HEK293 (cell line): ENCODE results near the gene WDR5B.

ENCODE experiments used
- GFI1B ChIP-seq: fragments of 450-650 bp; formaldehyde crosslinking; IDR thresholded peaks from 2 replicates; pipeline ENCODE4 v1.5.1; 2016; ENCODE audit warnings: missing biosample characterization, missing genetic modification characterization
- GLIS1 ChIP-seq: fragments of 450-650 bp; formaldehyde crosslinking; IDR thresholded peaks from 2 replicates; pipeline ENCODE4 v1.5.1; 2016; ENCODE audit warnings: missing biosample characterization, missing genetic modification characterization
- KLF7 ChIP-seq: fragments of 450-650 bp; formaldehyde crosslinking; IDR thresholded peaks from 2 replicates; pipeline ENCODE4 v1.5.1; 2016; ENCODE audit warnings: missing biosample characterization, missing genetic modification characterization, borderline replicate concordance
- MEIS1 ChIP-seq: sonication (generic); formaldehyde crosslinking; IDR thresholded peaks from 2 replicates; pipeline ENCODE4 v1.8.1; 2022; ENCODE audit warnings: missing genetic modification reagents, mild to moderate bottlenecking, borderline replicate concordance
- WT1 ChIP-seq: fragments of 450-650 bp; formaldehyde crosslinking; IDR thresholded peaks from 2 replicates; pipeline ENCODE4 v1.5.1; 2016; ENCODE audit warnings: missing biosample characterization, missing genetic modification characterization
- ZBTB21 ChIP-seq: fragments of 450-650 bp; formaldehyde crosslinking; IDR thresholded peaks from 2 replicates; pipeline ENCODE4 v1.5.1; 2017; ENCODE audit warnings: missing biosample characterization, missing genetic modification characterization
- ZBTB48 ChIP-seq: fragments of 450-650 bp; formaldehyde crosslinking; IDR thresholded peaks from 2 replicates; pipeline ENCODE4 v1.5.1; 2016; ENCODE audit warnings: missing biosample characterization, missing genetic modification characterization
- ZFHX2 ChIP-seq: fragments of 450-650 bp; formaldehyde crosslinking; conservative IDR thresholded peaks from 2 replicates; pipeline ENCODE4 v1.5.1; 2016; ENCODE audit warnings: missing biosample characterization, missing genetic modification characterization
- ZNF138 ChIP-seq: fragments of 450-650 bp; formaldehyde crosslinking; IDR thresholded peaks from 2 replicates; pipeline ENCODE4 v1.5.1; 2016; ENCODE audit warnings: missing biosample characterization, missing genetic modification characterization, borderline replicate concordance
- ZNF202 ChIP-seq: fragments of 450-650 bp; formaldehyde crosslinking; IDR thresholded peaks from 2 replicates; pipeline ENCODE4 v1.5.1; 2016; ENCODE audit warnings: missing biosample characterization, missing genetic modification characterization, borderline replicate concordance
- ZNF211 ChIP-seq: fragments of 450-650 bp; formaldehyde crosslinking; IDR thresholded peaks from 2 replicates; pipeline ENCODE4 v1.5.1; 2016; ENCODE audit warnings: low read depth, missing biosample characterization, missing genetic modification characterization
- ZNF274 ChIP-seq, 2 experiments: fragments of 200-500 bp in 1 of 2; fragments of 450-650 bp in 1 of 2; sonication (Bioruptor generic) in 1 of 2; formaldehyde crosslinking in 1 of 2; IDR thresholded peaks; 2 replicates each; pipeline versions ENCODE4 v1.5.1 to v1.6.1; 2014 to 2016; ENCODE audit warnings: borderline replicate concordance in 1 of 2, inconsistent platforms in 1 of 2, low read length in 1 of 2, missing biosample characterization in 1 of 2, missing genetic modification characterization in 1 of 2
- ZNF324 ChIP-seq: fragments of 450-650 bp; formaldehyde crosslinking; IDR thresholded peaks from 2 replicates; pipeline ENCODE4 v1.5.1; 2016; ENCODE audit warnings: missing biosample characterization, missing genetic modification characterization
- ZNF341 ChIP-seq: fragments of 450-650 bp; formaldehyde crosslinking; IDR thresholded peaks from 2 replicates; pipeline ENCODE4; 2016; ENCODE audit warnings: low read depth, missing biosample characterization, missing genetic modification characterization
- ZNF366 ChIP-seq: fragments of 450-650 bp; formaldehyde crosslinking; conservative IDR thresholded peaks from 2 replicates; pipeline ENCODE4 v1.5.1; 2016; ENCODE audit warnings: missing biosample characterization, missing genetic modification characterization
- ZNF391 ChIP-seq: fragments of 450-650 bp; formaldehyde crosslinking; IDR thresholded peaks from 2 replicates; pipeline ENCODE4 v1.5.1; 2016; ENCODE audit warnings: low read depth, missing biosample characterization, missing genetic modification characterization, borderline replicate concordance
- ZNF558 ChIP-seq: fragments of 450-650 bp; formaldehyde crosslinking; IDR thresholded peaks from 2 replicates; pipeline ENCODE4 v1.5.1; 2016; ENCODE audit warnings: missing biosample characterization, missing genetic modification characterization
- ZNF571 ChIP-seq: fragments of 450-650 bp; formaldehyde crosslinking; IDR thresholded peaks from 2 replicates; pipeline ENCODE4 v1.5.0; 2017; ENCODE audit warnings: missing biosample characterization, missing genetic modification characterization
- ZNF658 ChIP-seq: fragments of 450-650 bp; formaldehyde crosslinking; IDR thresholded peaks from 2 replicates; pipeline ENCODE4; 2016; ENCODE audit warnings: missing biosample characterization, missing genetic modification characterization
- ZNF664 ChIP-seq: fragments of 450-650 bp; formaldehyde crosslinking; IDR thresholded peaks from 2 replicates; pipeline ENCODE4 v1.5.1; 2016; ENCODE audit warnings: missing biosample characterization, missing genetic modification characterization
- ZNF768 ChIP-seq: fragments of 450-650 bp; formaldehyde crosslinking; IDR thresholded peaks from 2 replicates; pipeline ENCODE4 v1.5.1; 2018; ENCODE audit warnings: missing biosample characterization, mild to moderate bottlenecking, missing genetic modification characterization
- TF ChIP-seq, protein P1 (sequence below): fragments of 450-650 bp; IDR thresholded peaks from 2 replicates; pipeline ENCODE4 v1.5.1; 2018; ENCODE audit warnings: missing biosample characterization, mild to moderate bottlenecking, missing genetic modification characterization
- TF ChIP-seq, protein P2 (sequence below): fragments of 450-650 bp; formaldehyde crosslinking; IDR thresholded peaks from 2 replicates; pipeline ENCODE4 v1.5.1; 2016; ENCODE audit warnings: missing biosample characterization, missing genetic modification characterization, borderline replicate concordance
- TF ChIP-seq, protein P3 (sequence below): fragments of 450-650 bp; formaldehyde crosslinking; IDR thresholded peaks from 2 replicates; pipeline ENCODE4 v1.5.1; 2016; ENCODE audit warnings: missing biosample characterization, missing genetic modification characterization
- TF ChIP-seq, protein P4 (sequence below): fragments of 450-650 bp; formaldehyde crosslinking; IDR thresholded peaks from 2 replicates; pipeline ENCODE4 v1.5.1; 2016; ENCODE audit warnings: missing biosample characterization, missing genetic modification characterization
- TF ChIP-seq, protein P5 (sequence below): fragments of 450-650 bp; formaldehyde crosslinking; IDR thresholded peaks from 2 replicates; pipeline ENCODE4 v1.5.1; 2016; ENCODE audit warnings: missing biosample characterization, missing genetic modification characterization
- TF ChIP-seq, protein P6 (sequence below): sonication (generic); formaldehyde crosslinking; IDR thresholded peaks from 2 replicates; pipeline ENCODE4 v1.8.1; 2022; ENCODE audit warnings: mild to moderate bottlenecking, moderate library complexity, missing genetic modification reagents

WDR5B gene

DNA sequence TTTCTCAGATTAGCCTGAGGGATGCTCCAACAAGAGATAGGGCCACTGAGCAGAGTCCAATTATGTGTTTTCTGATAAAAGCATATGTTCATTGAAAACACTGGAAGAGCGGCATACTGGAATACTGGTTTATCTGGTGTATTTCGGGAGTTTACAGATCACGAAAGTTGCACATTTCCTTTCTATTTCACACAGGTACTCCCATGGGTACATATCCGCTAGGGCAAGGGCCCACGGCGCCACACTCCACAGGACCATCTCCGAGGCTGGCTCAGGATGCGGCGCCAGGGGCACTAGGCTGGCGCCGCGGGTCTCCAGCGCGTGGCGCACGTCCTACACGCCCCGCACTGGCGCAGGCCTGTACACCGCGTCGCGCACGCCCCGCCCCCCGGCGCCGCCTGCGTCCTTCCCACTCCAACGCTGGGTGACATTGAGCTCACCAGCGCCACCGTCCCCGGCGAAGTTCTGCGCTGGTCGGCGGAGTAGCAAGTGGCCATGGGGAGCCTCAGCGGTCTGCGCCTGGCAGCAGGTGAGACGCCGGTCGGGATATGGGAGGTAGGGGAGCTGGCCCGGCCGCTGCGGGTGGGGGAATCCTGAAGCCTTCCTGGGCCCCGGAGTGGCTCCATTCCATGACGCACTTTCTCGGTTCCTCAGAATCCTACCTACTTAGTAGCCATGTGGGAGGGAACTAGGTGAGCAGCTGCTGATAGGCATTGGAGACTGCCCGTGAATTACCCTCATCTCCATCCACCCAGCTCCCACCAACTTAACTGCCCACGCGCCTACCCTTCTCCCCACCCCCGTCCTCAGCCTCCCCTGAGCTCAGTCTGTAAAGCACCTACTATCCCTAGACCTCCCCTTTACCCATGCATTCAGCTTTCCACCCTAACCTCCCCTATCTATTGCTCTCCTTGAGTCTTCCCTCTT, 31.8 kb downstream of the WDR5B start, which contains the start of gene FAM162A (continued):
- TF ChIP-seq ZNF341 (tag by site-specific recombination) (0 out of 2 replicates have a peak, but pooled peaks have one; percentile 3), ZBTB48 (tag by site-specific recombination) (peak; percentile 75), ZNF658 (tag by site-specific recombination) (no peak), ZNF558 (tag by site-specific recombination) (no peak), ZBTB21 (tag by site-specific recombination) (peak; percentile 47; the same call in 1 of the 2 replicates), ZNF274 (IDR thresholded peaks at IDR 0.05; ENCODE audit: low read length) (no peak), ZNF274 (tag by site-specific recombination; IDR thresholded peaks at IDR 0.05; ENCODE audit: borderline replicate concordance) (no peak), ZNF366 (no peak), ZNF391 (tag by site-specific recombination) (0 out of 2 replicates have a peak, but pooled peaks have one; percentile 30), ZNF202 (no peak), MEIS1 (CRISPR knock-in tag) (no peak), WT1 (tag by site-specific recombination) (0 out of 2 replicates have a peak, but pooled peaks have one; percentile 27), ZNF324 (0 out of 2 replicates have a peak, but pooled peaks have one; percentile 26), ZNF211 (tag by site-specific recombination) (no peak), ZNF571 (tag by site-specific recombination) (no peak), GLIS1 (tag by site-specific recombination) (peak; percentile 87), KLF7 (no peak), ZNF664 (no peak), ZNF768 (tag by site-specific recombination) (peak; percentile 45; the same call in 1 of the 2 replicates), GFI1B (no peak), ZNF138 (tag by site-specific recombination) (no peak), ZFHX2 (peak; percentile 90)
- TF ChIP-seq, protein P1, sequence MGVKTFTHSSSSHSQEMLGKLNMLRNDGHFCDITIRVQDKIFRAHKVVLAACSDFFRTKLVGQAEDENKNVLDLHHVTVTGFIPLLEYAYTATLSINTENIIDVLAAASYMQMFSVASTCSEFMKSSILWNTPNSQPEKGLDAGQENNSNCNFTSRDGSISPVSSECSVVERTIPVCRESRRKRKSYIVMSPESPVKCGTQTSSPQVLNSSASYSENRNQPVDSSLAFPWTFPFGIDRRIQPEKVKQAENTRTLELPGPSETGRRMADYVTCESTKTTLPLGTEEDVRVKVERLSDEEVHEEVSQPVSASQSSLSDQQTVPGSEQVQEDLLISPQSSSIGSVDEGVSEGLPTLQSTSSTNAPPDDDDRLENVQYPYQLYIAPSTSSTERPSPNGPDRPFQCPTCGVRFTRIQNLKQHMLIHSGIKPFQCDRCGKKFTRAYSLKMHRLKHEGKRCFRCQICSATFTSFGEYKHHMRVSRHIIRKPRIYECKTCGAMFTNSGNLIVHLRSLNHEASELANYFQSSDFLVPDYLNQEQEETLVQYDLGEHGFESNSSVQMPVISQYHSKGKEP (tag by site-specific recombination) = no peak
- TF ChIP-seq, protein P2, sequence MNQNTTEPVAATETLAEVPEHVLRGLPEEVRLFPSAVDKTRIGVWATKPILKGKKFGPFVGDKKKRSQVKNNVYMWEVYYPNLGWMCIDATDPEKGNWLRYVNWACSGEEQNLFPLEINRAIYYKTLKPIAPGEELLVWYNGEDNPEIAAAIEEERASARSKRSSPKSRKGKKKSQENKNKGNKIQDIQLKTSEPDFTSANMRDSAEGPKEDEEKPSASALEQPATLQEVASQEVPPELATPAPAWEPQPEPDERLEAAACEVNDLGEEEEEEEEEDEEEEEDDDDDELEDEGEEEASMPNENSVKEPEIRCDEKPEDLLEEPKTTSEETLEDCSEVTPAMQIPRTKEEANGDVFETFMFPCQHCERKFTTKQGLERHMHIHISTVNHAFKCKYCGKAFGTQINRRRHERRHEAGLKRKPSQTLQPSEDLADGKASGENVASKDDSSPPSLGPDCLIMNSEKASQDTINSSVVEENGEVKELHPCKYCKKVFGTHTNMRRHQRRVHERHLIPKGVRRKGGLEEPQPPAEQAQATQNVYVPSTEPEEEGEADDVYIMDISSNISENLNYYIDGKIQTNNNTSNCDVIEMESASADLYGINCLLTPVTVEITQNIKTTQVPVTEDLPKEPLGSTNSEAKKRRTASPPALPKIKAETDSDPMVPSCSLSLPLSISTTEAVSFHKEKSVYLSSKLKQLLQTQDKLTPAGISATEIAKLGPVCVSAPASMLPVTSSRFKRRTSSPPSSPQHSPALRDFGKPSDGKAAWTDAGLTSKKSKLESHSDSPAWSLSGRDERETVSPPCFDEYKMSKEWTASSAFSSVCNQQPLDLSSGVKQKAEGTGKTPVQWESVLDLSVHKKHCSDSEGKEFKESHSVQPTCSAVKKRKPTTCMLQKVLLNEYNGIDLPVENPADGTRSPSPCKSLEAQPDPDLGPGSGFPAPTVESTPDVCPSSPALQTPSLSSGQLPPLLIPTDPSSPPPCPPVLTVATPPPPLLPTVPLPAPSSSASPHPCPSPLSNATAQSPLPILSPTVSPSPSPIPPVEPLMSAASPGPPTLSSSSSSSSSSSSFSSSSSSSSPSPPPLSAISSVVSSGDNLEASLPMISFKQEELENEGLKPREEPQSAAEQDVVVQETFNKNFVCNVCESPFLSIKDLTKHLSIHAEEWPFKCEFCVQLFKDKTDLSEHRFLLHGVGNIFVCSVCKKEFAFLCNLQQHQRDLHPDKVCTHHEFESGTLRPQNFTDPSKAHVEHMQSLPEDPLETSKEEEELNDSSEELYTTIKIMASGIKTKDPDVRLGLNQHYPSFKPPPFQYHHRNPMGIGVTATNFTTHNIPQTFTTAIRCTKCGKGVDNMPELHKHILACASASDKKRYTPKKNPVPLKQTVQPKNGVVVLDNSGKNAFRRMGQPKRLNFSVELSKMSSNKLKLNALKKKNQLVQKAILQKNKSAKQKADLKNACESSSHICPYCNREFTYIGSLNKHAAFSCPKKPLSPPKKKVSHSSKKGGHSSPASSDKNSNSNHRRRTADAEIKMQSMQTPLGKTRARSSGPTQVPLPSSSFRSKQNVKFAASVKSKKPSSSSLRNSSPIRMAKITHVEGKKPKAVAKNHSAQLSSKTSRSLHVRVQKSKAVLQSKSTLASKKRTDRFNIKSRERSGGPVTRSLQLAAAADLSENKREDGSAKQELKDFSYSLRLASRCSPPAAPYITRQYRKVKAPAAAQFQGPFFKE (tag by site-specific recombination) = no peak
- TF ChIP-seq, protein P3, sequence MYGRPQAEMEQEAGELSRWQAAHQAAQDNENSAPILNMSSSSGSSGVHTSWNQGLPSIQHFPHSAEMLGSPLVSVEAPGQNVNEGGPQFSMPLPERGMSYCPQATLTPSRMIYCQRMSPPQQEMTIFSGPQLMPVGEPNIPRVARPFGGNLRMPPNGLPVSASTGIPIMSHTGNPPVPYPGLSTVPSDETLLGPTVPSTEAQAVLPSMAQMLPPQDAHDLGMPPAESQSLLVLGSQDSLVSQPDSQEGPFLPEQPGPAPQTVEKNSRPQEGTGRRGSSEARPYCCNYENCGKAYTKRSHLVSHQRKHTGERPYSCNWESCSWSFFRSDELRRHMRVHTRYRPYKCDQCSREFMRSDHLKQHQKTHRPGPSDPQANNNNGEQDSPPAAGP (tag by site-specific recombination) = 0 out of 2 replicates have a peak, but pooled peaks have one; percentile 37
- TF ChIP-seq, protein P4, sequence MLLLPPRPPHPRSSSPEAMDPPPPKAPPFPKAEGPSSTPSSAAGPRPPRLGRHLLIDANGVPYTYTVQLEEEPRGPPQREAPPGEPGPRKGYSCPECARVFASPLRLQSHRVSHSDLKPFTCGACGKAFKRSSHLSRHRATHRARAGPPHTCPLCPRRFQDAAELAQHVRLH (tag by site-specific recombination) = no peak
- TF ChIP-seq, protein P5, sequence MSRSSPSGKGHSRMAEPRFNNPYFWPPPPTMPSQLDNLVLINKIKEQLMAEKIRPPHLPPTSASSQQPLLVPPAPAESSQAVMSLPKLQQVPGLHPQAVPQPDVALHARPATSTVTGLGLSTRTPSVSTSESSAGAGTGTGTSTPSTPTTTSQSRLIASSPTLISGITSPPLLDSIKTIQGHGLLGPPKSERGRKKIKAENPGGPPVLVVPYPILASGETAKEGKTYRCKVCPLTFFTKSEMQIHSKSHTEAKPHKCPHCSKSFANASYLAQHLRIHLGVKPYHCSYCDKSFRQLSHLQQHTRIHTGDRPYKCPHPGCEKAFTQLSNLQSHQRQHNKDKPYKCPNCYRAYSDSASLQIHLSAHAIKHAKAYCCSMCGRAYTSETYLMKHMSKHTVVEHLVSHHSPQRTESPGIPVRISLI (tag by site-specific recombination) = no peak
- TF ChIP-seq, protein P6, sequence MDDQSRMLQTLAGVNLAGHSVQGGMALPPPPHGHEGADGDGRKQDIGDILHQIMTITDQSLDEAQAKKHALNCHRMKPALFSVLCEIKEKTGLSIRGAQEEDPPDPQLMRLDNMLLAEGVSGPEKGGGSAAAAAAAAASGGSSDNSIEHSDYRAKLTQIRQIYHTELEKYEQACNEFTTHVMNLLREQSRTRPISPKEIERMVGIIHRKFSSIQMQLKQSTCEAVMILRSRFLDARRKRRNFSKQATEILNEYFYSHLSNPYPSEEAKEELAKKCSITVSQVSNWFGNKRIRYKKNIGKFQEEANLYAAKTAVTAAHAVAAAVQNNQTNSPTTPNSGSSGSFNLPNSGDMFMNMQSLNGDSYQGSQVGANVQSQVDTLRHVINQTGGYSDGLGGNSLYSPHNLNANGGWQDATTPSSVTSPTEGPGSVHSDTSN (CRISPR knock-in tag) = no peak
